Gastrocnemius medialis (tissue), 4 donors: ENCODE results near the gene CYFIP2.

ENCODE experiments used
- POLR2A ChIP-seq, 2 donors: fragments of 450-650 bp; IDR thresholded peaks; one replicate each; pipeline ENCODE4 v1.6.1; 2017; ENCODE audit warnings: antibody characterized with exemption in 2 of 2, mild to moderate bottlenecking in 2 of 2, moderate library complexity in 2 of 2
- TF ChIP-seq, protein P1 (sequence below), 5 experiments: fragments of 450-650 bp in 3 of 5; fragments of 200-600 bp in 2 of 5; sonication (generic) in 2 of 5; IDR thresholded peaks in 4 of 5; conservative IDR thresholded peaks in 1 of 5; 1 replicate in 4 of 5; 2 replicates in 1 of 5; pipeline ENCODE4 v1.5.1; 2016 to 2019; ENCODE audit warnings: antibody characterized with exemption in 5 of 5, mild to moderate bottlenecking in 3 of 5, moderate library complexity in 3 of 5

DNA sequence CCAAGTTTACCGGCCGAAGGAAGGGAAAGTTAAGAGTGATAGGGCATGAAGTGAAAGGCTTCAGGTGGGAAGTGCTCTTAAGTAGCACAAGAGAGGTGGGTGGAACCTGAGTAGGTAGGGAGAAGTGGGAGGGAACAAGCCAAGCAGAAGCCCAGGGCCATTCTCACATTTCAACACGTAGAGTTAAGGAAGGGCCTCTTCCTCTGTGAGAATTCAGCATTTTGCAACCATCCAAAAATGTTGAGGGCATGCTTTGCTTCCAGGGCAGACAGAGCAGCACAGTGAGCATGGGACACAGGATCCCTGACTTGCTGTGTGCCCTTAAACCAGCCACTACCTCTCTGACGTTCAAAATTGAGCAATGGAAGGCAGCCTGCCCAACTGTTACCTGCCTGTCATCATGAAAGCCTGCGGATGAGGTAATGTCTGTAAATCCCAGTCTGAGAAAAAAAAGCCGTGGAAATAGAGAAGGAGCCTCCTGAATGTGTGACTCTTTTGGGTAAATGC lies 3.3 kb downstream of the CYFIP2 start:
- TF ChIP-seq POLR2A (IDR thresholded peaks at IDR 0.05): no peak
- TF ChIP-seq, protein P1, sequence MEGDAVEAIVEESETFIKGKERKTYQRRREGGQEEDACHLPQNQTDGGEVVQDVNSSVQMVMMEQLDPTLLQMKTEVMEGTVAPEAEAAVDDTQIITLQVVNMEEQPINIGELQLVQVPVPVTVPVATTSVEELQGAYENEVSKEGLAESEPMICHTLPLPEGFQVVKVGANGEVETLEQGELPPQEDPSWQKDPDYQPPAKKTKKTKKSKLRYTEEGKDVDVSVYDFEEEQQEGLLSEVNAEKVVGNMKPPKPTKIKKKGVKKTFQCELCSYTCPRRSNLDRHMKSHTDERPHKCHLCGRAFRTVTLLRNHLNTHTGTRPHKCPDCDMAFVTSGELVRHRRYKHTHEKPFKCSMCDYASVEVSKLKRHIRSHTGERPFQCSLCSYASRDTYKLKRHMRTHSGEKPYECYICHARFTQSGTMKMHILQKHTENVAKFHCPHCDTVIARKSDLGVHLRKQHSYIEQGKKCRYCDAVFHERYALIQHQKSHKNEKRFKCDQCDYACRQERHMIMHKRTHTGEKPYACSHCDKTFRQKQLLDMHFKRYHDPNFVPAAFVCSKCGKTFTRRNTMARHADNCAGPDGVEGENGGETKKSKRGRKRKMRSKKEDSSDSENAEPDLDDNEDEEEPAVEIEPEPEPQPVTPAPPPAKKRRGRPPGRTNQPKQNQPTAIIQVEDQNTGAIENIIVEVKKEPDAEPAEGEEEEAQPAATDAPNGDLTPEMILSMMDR (IDR thresholded peaks at IDR 0.05 in 4 of 5, conservative IDR thresholded peaks at IDR 0.05 in 1 of 5): no peak
